ENCODE measurements around the gene RNASE1. TPM values are rescaled to one million over a fixed set of nuclear protein-coding genes. Genes with fewer than 3 reads are reported as not detected.
"Not testable (repeated sequence)": the region's sequence is repeated elsewhere in the genome, so short reads cannot be mapped to it uniquely, and the experiment has no call there.

RNASE1 gene
- total RNA-seq = 609 TPM

DNA sequence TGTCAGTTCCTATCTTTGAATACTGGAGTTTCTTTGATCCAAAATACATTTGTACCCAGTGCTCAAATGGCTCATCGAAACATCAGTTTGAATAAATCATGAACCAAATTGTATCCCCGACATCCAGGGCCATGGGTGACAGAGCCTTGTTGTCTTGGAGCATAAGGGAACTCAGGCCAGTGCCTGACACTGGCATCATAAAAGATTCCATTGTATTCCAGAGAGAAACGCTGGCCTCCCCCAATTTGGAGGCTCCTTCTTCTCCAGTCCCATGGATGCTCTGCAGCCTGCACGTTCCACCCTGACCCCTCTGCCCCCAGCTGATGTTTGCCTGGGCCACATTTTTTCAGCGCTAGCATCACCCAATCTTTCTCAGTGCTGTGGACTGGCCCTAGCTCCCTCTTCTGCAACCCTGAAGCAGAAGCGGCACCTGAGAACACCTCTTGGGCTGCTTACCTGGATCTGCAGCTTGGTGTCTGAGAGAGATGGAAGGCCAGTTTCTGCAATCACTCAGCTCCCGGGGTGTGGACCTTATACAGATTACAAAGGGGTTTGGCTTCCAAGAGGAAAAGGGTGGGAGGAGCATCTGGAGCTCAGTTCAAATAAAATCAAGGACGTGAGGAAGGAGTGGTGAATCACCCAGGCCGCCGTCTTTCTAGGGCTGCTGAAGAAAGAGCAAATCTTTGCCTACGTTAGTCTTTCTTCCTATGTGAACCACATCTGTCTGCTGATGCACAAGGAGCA, at the start of gene RNASE1:
RNASE1 (minus strand) TSS at position 504 of the 744 bp plus-strand sequence. CDS start 776 bp downstream, outside the sequence.
- DNase-seq (ENCODE audit: low spot score) = peak; percentile 73

DNA sequence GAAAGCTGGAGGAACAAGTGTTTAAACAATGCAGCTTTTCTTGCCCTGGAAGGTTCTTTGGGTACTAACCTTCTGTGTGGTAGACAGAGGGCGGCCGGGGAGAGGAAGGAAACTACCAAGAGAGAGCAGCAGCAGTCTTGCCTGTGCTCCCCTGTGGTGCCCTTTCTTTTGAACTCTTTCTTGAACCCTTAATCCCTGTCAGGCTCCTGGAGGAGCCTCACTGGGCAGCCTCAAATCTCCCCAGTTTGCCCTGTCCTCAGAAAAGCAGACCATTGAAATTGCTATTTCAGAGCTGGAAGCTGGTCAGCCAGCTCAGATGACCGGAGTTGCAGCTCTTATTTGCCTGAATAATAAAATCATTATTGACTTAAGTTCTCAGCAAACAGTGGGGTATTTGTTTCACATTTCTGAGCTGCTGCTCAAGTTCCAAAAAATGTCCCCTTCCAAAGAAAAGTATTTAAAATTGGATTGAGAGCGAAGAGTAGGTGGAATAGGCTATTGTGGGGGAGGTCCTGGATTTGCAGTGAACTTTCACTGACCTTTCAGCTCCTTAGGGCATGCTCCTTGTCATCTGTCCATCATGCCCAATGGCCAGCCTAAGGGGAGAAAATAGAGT, 46.4 kb upstream of the RNASE1 start:
- no peak for DNase-seq (ENCODE audit: low spot score)

DNA sequence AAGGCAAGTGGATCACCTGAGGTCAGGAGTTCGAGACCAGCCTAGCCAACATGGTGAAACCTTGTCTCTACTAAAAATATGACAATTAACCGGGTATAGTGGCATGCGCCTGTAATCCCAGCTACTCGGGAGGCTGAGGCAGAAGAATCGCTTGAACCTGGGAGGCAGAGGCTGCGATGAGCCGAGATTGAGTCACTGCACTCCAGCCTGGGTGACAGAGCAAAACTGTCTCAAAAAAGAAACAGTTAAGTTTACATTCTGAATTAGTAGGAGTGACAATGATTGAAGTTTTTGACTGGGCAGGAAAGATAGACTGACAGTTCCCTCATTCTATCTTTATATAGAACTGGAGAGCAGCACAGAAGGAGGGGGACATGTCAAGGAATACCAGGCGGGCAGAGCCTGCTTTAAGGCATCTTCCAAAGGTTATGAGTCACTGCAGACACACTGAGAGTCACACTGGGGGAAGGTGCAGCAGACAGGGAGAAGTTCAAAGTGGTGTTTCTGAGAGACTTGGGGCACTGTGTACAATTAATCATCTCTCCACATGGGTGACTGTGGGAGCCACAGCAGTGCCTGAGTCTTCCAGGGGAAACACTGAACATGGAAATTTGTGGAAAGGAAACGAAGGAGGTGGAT, 45.8 kb upstream of the RNASE1 start:
- DNase-seq (ENCODE audit: low spot score) = no peak

DNA sequence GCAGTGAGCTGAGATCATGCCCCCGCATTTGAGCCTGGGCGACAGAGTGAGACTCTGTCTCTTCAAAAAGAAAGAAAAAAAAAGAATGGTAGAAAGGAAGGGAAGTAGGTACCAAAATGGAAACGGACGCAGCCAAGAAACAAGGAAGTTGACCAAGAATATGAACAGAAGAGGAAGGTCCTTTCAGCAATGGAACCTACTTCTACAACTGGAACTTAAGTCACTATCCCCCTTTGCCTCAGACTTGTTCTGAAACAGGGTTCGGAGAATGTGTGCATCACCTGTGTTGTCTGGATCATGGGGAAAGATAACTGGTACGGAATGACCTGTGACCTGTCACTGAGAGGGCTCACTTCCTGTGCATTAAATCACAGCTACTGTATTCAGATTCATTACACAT, 43.9 kb upstream of the RNASE1 start:
- DNase-seq (ENCODE audit: low spot score) = no peak

DNA sequence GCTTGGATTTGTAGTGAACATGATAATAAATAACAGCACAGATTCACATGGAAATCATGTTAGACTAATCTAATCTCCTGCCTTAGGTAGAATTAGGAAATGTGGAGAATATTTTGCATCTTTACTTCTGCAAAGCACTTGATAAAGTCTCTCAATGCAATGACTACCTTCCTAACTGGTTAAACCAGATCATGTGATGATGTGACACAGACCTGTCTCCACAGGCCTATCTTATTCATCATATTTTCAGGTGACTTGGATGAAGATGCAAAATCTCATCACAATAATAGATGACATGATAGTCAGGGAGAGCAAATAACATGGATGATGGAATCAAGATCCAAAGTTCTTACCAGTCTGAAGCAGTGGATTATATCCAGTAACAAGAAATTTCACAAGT, 38.5 kb upstream of the RNASE1 start:
- DNase-seq (ENCODE audit: low spot score) = no peak

DNA sequence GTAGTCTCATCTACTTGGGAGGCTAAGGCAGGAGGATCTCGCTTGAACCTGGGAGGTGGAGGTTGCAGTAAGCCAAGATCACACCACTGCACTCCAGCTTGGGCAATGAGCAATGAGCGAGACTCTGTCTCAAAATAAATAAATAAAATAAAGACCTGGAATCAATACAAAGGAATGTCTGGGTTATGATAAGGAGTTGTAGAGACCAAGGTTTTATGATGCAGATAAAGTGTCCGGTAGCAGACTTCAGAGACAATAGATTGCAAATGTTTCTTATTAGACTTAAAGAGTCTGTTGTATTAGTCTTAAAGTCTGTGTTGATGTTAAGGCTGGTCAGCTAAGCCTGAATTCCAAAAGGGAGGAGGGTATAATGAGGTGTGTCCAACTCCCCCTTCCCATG, 35.2 kb upstream of the RNASE1 start:
- DNase-seq (ENCODE audit: low spot score) = no peak

DNA sequence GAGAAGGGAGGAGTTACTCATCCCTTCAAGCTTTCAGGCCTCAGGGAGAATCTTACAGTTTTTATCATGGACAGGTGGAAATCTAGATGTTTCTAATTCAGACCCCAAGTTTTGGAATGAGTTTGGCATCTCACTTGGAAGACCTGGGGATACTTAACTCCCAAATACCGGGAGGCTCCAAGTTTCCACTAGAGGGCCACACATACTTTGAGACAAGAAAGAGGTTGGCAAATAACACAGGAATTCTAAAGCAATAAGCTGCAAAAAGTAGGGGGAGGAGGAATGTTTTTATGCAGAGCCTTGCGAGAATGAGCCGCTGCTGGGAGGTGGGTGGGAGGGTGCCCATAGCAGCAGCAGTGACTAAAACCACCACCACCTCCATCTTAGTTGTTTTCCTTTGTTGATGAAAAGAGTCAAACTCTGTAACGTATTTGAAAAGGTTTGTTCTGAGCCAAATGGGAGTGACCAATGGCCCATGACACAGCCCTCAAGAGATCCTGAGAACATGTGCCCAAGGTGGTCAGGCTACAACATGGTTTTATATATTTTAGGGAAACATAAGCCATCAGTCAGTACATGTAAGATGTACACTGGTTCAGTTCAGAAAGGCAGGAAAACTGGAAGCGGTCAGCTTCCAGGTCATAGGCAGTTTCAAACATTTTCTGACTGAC, 34.2 kb upstream of the RNASE1 start:
- DNase-seq (ENCODE audit: low spot score) = no peak

DNA sequence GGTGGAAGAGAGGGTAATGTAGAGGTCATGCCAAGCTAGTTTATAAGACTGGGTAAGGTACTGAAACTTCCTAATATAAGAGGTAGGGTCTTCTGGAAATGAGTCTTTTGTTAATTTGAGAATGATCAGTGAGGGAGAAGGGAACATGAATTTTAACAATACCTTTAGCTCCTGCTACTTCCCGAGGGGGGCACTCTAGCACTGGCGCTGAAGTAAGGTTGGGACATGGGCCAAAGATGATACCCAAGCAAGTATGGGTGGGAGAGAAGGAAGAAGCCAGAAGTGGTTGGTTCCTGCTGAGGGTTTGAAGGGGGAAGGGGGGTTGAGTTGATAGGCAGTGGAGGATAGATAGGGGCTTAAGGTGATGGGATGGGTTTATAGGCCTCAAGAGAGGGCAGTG, 32.3 kb upstream of the RNASE1 start:
- DNase-seq (ENCODE audit: low spot score) = no peak

DNA sequence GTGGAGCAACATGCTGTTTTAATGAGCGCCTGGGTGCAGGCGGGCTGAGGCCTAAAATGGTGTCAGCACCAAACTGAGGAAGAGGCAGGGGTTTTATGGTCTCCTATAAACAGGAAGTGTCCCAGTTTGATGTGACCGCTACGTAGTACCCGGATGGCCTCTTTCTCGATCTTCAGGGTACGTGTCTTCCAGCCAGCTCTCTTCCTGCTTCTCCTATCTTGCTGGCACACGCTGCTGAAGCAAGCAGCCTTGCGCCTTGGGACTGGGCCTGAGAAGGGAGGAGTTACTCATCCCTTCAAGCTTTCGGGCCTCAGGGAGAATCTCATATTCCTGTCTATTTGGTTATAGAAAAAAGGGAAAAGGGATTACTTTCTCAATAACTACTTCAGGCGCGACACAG, 28.2 kb upstream of the RNASE1 start:
- no peak for DNase-seq (ENCODE audit: low spot score)

DNA sequence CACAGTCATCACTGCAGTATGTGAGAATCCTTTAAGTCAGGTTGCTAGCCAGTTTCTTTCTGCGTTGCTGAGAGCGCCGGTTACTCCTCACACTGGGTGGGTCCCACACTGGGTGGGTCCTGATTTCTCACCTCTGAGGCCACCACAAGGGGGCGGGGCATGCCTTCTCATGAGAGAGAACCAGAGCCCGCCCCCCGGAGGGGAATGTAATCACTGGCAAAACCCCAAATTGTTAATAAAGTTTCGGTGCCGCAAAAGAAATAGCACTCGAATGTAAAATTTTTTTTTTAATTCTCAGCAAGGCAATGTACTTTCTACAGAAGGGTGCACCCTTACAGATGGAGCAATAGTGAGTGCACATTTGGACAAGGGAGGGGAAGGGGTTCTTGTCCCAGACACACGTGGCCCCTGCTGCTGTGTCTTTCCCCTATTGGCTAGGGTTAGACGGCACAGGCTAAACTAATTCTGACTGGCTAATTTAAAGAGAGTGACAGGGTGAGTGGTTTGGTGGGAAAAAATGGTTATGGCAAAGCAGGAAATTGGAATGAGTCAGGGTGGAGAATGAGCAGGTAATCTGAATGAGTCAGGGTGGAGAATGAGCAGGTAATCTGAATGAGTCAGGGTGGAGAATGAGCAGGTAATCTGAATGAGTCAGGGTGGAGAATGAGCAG, 25.5 kb upstream of the RNASE1 start:
- not testable (repeated sequence) for DNase-seq (ENCODE audit: low spot score)

DNA sequence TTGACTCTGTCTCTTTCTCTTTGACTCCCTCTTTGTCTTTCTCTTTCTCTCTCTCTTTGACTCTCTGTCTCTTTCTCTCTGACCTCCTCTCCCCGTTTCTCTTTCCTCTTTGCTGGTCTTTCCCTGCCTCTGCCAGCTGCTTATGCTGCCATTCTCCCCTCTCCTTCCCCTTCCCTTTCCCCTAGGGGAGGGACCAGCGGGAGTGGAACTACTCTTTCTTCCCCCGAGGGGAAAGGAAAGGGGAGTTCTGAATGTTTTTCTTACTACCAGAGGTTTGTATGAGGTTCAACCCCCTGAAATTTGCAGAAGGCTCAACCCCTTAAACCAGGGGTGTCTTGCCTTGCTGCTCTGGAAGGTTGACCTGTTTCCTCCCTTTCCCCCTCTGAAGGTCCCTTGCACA, 24.7 kb upstream of the RNASE1 start:
- DNase-seq (ENCODE audit: low spot score) = no peak

DNA sequence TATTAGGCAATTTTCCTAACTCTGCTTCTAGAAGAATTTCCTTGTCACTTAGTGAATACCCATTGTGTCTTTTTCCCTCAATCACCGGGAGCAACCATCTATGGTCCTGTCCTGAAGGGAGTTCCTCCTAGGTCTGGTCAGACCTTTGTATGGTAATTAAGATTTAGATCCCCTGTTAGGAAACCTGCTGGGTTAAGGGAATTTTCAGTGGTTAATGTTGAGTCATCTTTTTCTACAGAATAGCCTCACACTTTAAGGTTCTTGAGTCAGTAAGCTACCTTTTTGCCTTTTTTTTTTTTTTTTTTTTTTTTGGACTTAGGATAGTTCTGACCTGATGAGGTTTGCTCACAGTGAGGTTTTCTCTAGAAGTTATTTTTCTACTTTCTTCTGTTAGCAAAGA, 24.0 kb upstream of the RNASE1 start:
- DNase-seq (ENCODE audit: low spot score) = not testable (repeated sequence)

DNA sequence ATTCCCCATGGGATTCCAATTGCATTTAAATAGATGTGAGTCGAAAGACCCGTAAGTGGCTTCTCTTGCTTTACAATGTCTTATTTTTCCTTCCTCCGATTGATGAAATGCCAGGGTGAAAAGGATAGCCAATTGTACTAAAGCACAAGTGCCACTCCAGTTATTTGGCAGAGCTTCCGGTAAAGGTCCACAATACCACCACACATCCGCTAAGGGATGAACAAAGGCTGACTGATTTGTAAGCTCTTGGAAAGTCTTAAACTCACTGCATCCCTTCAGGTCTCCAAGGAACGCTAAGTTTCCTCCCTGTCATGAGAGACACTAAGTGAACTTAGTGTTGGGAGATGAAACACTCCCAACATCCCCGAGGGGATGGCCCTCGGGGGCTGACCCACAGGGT, 21.2 kb upstream of the RNASE1 start:
- DNase-seq (ENCODE audit: low spot score) = no peak

DNA sequence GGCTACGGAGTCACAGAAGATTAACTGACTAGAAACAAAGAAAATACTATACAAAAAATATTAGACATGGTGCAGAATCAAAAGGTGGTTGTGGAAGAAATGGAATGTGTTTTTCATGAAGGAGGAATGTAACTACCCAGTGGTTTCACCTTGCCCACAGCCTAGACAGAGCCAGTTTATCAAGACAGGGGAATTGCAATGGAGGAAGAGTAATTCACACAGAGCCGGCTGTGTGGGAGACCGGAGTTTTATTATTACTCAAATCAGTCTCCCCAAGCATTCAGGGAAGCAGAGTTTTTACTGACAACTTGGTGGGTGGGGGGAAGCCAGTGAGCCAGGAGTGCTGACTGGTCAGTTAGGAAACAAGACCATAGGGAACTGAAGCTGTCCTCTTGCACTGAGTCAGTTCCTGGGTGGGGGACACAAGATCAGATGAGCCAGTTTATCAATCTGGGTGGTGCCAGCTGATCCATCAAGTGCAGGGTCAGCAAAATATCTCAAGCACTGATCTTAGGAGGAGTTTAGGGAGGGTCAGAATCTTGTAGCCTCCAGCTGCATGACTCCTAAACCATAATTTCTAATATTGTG, 19.0 kb upstream of the RNASE1 start:
- DNase-seq (ENCODE audit: low spot score) = not testable (repeated sequence)

DNA sequence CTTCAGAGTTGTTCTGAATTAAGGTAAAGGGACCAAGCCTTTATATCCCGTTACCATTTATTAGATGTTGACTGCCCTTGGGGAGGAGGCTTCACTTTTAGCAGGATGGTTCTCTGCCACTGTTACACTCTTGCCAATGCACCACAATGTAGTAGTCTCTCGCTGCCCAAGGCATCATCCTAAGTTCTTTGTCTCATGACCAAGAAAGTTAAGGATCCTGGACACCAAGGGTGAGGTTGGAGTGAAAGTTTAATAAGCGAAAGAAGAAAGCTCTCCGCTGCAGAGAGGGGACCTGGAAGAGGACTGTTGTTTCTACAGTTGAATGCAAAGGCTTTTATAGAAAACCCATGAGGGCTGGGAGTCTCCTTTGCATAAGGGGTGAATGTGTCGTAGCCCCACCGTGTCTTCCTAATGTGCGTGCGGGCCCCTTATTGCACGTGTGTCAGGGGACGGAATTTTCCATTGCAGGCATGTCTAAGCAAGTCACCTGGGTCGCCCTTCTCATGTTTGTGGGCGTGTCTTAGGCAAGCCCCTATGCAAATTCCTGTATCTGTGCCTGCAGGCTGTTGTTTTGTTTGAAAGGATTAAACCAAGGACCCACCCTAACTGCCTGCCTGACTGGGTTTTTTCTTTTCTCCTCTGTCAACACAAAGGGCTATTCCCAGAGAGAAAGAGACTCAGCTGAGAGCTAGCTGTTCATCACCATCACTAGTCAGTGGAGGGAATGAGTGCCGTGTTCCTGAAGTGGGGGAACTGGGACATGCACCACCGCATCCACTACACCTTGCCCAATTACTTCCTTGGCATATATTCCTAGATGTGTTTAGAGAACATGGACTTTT, 17.6 kb upstream of the RNASE1 start:
- no peak for DNase-seq (ENCODE audit: low spot score)

DNA sequence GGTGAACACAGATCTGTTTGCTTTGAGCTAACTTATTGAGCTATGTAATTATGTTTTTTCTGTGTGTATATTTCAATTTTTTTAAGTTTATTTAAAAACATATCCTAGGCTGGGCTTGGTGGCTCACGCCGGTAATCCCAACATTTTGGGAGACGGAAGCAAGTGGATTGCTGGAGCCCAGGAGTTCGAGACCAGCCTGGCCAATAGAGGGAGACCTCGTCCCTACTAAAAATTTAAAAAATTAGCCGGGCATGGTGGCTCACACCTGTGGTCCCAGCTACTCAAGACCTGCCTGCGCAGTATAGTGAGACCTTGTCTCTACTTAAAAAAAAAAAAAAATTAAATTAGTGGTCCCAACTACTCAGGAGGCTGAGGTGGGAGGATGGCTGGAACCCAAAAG, 16.2 kb upstream of the RNASE1 start:
- no peak for DNase-seq (ENCODE audit: low spot score)

DNA sequence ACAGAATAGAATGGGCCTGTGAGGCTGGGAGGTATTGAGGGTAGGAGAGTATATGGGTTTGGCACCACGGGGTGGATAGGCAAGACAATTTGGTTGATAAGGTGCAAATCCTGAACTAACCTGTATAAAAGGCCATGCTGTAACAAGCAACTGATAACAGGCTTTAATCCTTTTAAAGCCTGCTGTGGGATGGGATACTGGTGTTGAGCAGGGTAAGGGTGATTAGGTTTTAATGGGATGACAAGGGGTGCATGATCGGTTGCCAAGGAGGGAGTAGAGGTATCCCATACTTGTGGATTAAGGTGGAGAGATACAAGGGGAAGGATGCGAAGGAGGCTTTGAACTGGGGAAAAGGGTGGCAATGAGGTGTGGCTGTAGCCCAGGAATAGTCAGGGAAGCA, 13.3 kb upstream of the RNASE1 start:
- not testable (repeated sequence) for DNase-seq (ENCODE audit: low spot score)

DNA sequence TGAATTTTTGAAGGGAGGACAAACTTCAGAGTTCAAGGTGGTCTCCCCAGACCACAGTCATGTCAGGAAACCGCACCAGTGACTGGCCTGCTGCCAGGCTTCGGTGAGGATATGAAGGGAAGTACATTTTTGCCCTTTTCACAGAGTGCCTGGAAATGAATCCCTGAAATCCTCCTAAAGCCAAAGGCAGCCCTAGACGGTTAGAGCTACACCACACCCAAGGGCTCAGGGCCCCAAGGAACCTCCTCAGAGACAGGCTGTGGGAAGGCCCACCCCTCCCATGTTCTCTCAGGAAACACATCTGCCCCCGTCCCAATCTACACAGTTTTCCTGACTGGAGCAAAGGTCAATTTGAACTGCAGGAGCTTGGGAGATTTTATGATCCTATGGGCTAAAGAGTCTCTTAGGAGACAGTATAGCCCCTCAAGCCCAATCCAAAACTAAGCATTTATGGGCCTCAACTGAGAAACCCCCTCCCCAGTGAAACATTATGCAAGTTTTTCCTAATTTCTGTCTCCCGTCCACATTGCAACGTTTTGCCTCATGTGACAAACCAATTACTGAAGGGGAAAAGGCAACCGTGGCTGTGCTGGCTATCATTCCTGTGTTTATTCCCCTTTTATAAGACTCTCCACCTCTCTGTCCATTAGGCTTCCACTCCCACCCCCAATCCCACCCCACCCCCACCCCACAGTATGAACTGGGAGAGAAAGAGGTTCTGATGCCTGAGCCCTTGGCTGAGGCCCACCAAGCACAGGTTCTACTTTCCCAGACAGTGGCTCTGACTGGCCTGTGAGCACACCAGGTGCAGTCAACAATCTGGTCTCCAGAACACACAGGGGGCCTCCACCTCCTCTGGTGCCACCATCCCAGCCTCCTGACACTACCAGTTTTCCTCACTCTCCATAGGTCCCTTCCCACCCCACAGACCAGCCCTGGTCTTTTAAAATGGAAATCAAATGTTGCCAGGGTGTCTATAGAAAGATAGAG, 9.6 kb upstream of the RNASE1 start:
- no peak for DNase-seq (ENCODE audit: low spot score)

DNA sequence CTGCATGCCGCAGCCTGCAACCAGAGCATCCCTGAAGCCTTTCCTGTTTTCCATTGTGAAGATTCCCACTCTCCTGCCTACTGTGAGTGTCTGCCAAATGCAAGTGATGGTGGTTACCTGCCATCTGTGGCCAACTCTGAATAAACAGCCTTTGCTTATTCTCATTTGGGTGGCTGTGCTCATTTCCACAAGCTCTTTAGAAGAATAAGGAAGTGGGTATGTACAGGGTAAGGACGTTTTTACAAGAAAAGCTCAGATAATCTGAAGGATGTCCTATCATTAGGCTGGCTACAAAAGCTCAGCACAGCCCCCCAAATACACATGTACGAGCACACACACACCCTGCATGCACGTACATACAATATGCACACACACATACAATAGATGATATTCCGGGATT, 7.3 kb upstream of the RNASE1 start:
- no peak for DNase-seq (ENCODE audit: low spot score)

DNA sequence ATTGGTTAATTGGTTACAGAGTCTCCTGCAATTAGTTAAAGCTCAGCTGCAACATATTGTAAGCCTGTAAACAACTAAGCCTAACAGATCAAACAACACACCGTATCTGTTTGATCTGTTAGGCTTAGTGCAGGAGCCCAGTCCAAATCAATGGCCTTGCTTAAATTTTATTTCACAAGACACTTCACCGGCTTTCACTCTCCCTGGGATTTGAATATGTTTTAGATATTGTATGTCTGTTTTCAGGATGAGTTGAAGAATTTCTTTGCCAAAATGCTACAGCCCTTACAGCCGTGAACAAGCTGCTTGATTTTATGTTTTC, 5.5 kb upstream of the RNASE1 start:
- DNase-seq (ENCODE audit: low spot score) = no peak

Measured in mucosa of gallbladder (tissue), 1 donor.